ENCODE measurements around the gene KIRREL3.
"Not testable (repeated sequence)": the region's sequence is repeated elsewhere in the genome, so short reads cannot be mapped to it uniquely, and the experiment has no call there.

Gene KIRREL3

GRCh38 chr11:126996036-126996804 is 4.3 kb downstream of the KIRREL3 start:
- DNase-seq: no peak

GRCh38 chr11:126993599-126993998 is 7.0 kb downstream of the KIRREL3 start:
- DNase-seq: no peak

GRCh38 chr11:126992804-126993111 is 7.8 kb downstream of the KIRREL3 start:
- DNase-seq: no peak

DNA sequence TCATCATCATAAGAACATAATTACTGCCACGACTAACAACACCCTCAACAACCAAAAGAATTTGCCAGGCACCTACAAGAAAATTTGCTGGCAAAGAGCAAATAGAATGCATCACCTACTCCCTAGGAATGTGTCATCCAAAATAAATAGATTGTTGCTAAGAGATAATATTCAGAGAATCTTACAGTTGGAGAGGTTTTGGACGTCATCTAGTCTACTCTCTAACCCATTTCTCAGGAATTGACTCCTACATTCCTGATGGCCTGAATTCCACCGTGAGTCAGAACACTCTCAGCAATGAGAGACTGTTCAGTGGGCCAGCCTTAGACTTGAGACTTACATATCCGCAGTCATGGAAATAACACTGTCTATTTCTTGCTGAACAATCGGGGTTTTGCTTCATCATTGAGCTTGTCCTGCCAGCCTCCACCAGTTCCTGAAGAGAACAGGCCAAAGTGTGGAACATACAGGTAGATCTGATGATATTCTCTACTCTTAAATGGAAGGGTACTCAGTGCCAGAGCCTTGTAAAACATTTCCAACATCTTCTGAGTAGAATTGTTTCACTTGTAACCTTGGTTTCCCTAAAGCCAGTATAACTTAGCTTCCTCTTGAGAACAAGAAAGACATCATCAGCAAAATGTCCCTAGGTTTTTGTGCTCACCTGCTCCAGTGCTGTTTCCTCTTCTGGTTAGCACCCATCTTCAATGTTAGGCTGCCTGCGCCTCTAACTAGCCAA is 8.3 kb downstream of the KIRREL3 start:
- DNase-seq: no peak

- DNase-seq: no peak
These were observed 9.0 kb downstream of the KIRREL3 start for GRCh38 chr11:126991596-126991995.

DNA sequence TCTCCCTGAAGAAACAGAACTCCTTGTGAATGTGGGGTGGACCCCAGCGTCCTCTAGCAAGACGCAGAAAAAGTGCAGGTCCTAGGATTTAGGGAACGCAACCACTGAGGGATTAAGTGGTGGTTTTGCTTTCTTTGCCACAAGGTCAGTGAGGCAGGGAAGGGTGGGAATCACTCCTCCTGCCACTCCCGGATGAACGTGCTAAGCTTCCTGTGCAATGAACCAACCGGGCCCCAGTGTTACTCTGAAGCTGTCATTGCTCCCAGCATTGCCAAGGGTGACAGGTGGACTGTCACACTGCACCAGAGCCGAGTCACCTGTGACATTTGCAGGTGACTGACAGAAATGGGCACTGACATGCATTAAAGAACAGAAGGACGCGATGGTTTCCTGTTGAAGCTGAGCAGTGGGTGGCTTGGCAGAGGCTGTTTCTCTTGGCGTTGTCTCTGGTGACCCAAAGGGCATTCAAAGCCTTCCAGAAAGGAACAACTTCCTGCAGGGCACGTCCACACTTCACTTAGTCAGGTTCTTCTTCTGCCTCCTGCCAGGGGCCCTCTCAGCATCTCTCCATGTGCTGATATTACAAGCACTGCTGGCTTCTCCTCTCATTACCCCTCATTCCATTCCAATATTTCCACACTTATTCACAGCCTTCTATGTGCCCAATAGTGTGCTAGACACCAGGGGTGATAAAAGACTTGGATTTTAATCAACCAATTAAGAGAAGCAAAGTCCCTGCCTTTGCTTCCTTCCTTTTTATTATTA is 9.7 kb downstream of the KIRREL3 start:
- no peak for DNase-seq

DNA sequence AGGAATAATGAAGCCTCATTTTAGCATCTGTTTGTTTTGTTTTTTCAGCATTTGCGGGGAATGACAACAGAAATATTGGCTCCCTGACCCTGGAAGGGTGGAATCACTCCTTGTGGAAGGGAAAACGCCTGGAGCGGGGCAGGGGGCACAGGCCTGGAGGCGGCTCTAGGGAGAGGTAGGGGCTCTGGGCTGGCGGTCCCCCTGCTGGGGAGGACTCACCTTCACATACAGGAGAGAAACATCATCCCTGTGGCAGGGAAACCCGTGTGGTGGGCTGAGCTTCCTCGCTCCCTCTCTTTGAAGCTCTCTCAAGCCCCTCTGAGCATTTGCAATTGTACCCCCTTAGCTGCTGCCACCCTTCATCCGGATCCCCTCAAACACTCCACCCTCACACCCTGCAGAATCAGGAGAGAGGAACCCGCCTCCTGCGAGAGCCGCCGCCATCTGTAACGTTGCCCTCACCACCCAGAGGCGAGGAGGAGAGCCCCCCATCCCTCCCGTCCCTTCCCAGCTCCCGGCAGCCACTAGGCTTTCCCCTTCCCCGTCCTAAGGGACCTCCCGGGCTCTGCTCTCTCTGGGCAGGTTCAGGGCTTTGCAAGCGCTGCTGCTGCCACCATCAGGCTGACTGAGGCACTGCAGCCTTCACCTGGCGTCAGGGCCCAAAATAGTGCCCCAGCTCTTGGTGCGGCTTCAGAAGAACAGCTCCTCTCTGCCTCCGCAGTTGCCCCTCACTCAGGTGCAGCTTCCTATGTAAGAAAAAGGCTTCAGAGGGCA is 10.4 kb downstream of the KIRREL3 start:
- peak; percentile 21 for DNase-seq

DNA sequence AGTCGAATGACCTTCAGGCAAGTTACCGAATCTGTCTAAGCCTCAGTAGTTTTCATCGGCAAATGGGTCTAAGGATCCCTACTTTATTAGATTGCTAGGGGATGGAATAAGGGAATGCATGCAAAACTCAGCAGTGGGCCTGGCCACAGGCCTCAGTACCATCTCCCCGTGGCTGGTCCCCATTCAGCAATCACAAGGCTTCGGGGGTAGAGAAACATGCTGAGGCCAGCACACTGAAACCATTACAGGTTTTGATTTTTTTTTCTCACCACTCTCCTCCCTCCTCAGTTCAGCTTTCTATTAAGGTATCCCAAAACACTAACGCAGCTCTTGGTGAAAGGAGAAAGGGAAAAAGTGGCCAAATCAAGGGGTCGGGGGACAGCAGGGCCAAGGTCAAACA is 11.9 kb downstream of the KIRREL3 start:
- no peak for DNase-seq

DNA sequence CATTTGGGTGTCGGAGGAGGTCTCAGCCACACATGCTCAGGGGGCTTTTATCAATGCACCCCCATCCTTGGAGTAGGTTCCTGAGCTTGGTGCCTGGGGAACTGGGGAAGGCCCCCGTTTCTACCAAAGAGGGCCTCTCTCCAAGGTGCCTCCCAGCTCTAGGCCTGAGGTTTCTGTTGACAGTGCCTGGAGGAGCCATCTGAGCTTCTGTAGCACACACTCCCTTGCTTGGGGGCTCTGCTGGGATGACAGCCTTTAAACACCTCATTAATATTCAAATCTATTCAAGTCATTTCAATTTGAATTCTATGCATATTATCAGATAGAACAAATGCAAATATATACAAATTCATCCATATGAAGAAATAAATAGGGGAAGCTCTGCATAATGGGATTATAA is 18.9 kb downstream of the KIRREL3 start:
- no peak for DNase-seq

GRCh38 chr11:126978911-126979310 is 21.7 kb downstream of the KIRREL3 start:
- DNase-seq: no peak

GRCh38 chr11:126978165-126978564 is 22.4 kb downstream of the KIRREL3 start:
- DNase-seq: no peak

DNA sequence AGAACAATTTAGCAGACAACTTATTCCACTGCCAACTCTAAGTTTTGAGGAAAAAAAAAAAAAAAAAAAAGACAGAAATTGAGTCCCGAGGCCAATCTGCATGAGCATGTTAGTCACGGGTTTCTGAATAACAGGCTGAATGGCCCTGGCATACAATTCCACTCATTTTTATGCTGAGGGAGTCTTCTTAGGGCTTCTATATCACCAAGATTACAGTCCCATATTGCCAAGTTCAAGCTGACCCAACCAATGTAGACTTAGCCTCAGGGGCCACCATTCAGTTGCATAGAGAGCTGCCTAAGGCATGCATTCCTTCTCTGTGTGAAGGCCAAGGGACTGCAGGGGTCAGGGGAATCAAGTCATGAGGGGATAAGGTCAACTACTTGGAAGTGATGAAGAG is 27.5 kb downstream of the KIRREL3 start:
- DNase-seq: no peak

DNA sequence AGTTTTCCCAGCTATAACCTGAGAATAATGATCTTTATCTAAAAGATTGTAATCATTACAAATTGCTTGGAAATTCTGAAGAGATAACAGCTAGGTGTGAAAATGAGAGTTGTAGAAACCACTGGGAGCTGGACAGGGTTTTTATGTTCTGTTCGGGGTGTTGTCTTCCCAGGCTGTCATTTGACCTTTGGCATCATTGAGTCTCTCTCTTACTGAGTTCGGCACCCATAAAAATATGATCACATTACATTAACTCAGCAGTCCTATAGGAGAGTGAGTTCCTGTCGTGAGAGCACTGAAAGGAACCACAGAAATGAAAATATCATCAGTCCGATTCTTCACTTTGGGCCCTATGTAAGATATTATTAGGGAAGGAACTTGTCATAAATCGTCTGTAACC is 29.3 kb downstream of the KIRREL3 start:
- no peak for DNase-seq

- DNase-seq: no peak
These were observed 30.6 kb downstream of the KIRREL3 start for GRCh38 chr11:126969865-126970479.

DNA sequence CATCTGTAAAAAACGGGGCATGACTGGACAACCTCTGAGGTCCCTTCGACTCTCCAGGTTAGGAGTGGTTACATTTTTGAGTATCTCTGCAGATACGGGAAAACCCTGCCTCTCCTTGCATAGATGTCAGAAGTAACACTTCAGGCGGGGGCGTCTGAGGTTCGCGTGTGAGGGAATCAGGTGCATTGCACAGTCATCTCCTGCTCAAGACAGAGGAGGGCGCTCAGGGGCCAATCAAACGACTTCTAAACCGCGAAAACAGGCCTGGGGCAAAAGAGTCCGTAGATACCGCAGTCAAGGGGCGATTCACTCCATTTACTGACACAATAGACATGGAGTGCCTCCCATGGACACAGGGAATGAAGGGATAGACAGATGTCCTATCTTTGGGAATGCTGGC is 31.7 kb downstream of the KIRREL3 start:
- no peak for DNase-seq

GRCh38 chr11:126965331-126965730 is 35.2 kb downstream of the KIRREL3 start:
- DNase-seq: no peak

- DNase-seq: no peak
These were observed 36.8 kb downstream of the KIRREL3 start for GRCh38 chr11:126963603-126964363.

GRCh38 chr11:126963115-126963514 is 37.5 kb downstream of the KIRREL3 start:
- no peak for DNase-seq

GRCh38 chr11:126959700-126960099 is 40.9 kb downstream of the KIRREL3 start:
- no peak for DNase-seq

DNA sequence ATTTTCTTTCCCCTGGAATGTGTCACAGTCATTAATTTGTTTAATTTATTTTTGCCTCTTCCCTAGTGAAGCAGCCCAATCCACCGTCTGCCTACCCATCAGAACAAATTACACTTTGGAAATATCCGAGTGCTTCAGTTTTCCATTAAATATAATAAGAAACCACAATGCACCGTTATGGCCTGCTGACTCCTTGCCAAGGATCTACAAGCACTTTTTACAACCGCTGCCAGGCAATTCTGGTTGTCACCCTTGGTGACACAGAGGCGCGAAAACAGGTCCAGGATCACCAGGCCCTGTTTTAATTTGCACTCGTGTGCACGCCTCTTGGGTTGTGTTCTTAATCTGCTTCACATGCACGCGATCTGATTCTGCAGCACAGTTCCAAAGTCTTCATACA is 43.9 kb downstream of the KIRREL3 start:
- no peak for DNase-seq

DNA sequence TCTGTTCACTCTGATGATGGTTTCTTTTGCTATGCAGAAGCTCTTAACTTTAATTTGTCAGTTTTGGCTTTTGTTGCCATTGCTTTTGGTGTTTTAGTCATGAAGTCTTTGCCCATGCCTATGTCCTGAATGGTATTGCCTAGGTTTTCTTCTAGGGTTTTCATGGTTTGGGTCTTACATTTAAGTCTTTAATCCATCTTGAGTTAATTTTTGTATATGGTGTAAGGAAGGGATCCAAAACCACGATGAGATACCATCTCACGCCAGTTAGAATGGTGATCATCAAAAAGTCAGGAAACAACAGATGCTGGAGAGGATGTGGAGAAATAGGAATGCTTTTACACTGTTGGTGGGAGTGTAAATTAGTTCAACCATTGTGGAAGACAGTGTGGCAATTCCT is 48.0 kb downstream of the KIRREL3 start:
- not testable (repeated sequence) for DNase-seq

- no peak for DNase-seq
These were observed 49.1 kb downstream of the KIRREL3 start for GRCh38 chr11:126951465-126951864.

All from effector CD4-positive, alpha-beta T cell (primary cell).